ENCODE data around the gene ANKIB1.

- TF ChIP-seq CTCF (IDR thresholded peaks at IDR 0.05) (no peak), EZH2 (IDR thresholded peaks at IDR 0.05; ENCODE audit: borderline replicate concordance, insufficient read depth, low read depth, low read length, poor library complexity, severe bottlenecking) (no peak)
Observed at GRCh38 chr7:92417913-92418312, 172.1 kb downstream of the ANKIB1 start.
